ENCODE measurements around the gene RECQL. TPM values are rescaled to one million over a fixed set of nuclear protein-coding genes. Genes with fewer than 3 reads are reported as not detected.
A peak's percentile ranks its signal among the peaks of the same experiment; 100 is the strongest.

RECQL gene
- total RNA-seq, 6 donors from 2014 or later = 15.7 to 34.2 (median 28.0) TPM

GRCh38 chr12:21444193-21445146 lies 57.0 kb downstream of the RECQL start:
- no peak for ATAC-seq (ENCODE audit: low FRiP score in 2 of 2)
- TF ChIP-seq POLR2AphosphoS5 (IDR thresholded peaks at IDR 0.05) (no peak), CTCF (IDR thresholded peaks at IDR 0.05) (no peak), POLR2A (IDR thresholded peaks at IDR 0.05) (no peak), EP300 (IDR thresholded peaks at IDR 0.05) (no peak)
- Histone ChIP-seq H3K36me3 (peaks cover 9 to 73% (median 27%) of the 10 kb centered on the region in 4 donors), H3K4me1 (peaks cover 0 to 3% (median under 1%) of the 10 kb centered on the region in 4 donors), H3K27me3 (no peaks in the 10 kb centered on the region), H3K9me3 (no peaks in the 10 kb centered on the region), H3K4me3 (no peak overlapping the region), H3K27ac (no peak overlapping the region)
- DNase-seq = no peak

GRCh38 chr12:21439347-21439746 lies 62.1 kb downstream of the RECQL start:
- Histone ChIP-seq H3K4me1 (peaks cover 8 to 15% (median 13%) of the 10 kb centered on the region in 4 donors), H3K36me3 (peaks cover 0 to 25% (median 6%) of the 10 kb centered on the region in 4 donors), H3K27ac (no peak overlapping the region), H3K27me3 (no peaks in the 10 kb centered on the region), H3K4me3 (no peak overlapping the region), H3K9me3 (no peaks in the 10 kb centered on the region)
- WGBS, 2 donors = 96 to 97% methylated on average over 3 of the region's 3 CpGs
- TF ChIP-seq POLR2A (IDR thresholded peaks at IDR 0.05) (no peak), POLR2AphosphoS5 (IDR thresholded peaks at IDR 0.05) (no peak), CTCF (IDR thresholded peaks at IDR 0.05) (no peak), EP300 (IDR thresholded peaks at IDR 0.05) (no peak)
- no peak for ATAC-seq (ENCODE audit: low FRiP score in 2 of 2)
- DNase-seq = no peak

GRCh38 chr12:21438643-21439042 lies 62.8 kb downstream of the RECQL start:
- Histone ChIP-seq H3K4me3 (peak overlapping the region; percentile 67 to 89 (median 73)), H3K27me3 (no peaks in the 10 kb centered on the region), H3K27ac (peak overlapping the region in 3 of 4 donors; percentile 89 to 94 (median 90)), H3K9me3 (no peaks in the 10 kb centered on the region), H3K4me1 (peaks cover 8 to 15% (median 13%) of the 10 kb centered on the region in 4 donors), H3K36me3 (peaks cover 0 to 22% (median 6%) of the 10 kb centered on the region in 4 donors)
- WGBS, 2 donors = 76 to 79% methylated on average over 5 of the region's 5 CpGs
- ATAC-seq (ENCODE audit: low FRiP score in 2 of 2) (no peak), DNase-seq (no peak)
- TF ChIP-seq CTCF (IDR thresholded peaks at IDR 0.05) (no peak), POLR2AphosphoS5 (IDR thresholded peaks at IDR 0.05) (no peak), POLR2A (IDR thresholded peaks at IDR 0.05) (no peak), EP300 (IDR thresholded peaks at IDR 0.05) (no peak)

- no peaks in the 10 kb centered on the region for H3K9me3 ChIP-seq
- no peak for DNase-seq
- no peak for ATAC-seq (ENCODE audit: low FRiP score in 2 of 2)
- no peaks in the 10 kb centered on the region for H3K36me3 ChIP-seq
- H3K27me3 ChIP-seq = no peaks in the 10 kb centered on the region
- H3K4me3 ChIP-seq = no peak overlapping the region
- no peak overlapping the region for H3K27ac ChIP-seq
- peaks cover 8 to 14% (median 12%) of the 10 kb centered on the region in 4 donors for H3K4me1 ChIP-seq
- TF ChIP-seq CTCF (IDR thresholded peaks at IDR 0.05) (no peak), POLR2A (IDR thresholded peaks at IDR 0.05) (no peak), EP300 (IDR thresholded peaks at IDR 0.05) (no peak), POLR2AphosphoS5 (IDR thresholded peaks at IDR 0.05) (no peak)
- WGBS, 2 donors = 64 to 70% methylated on average over 2 of the region's 2 CpGs
These were observed 66.7 kb downstream of the RECQL start for GRCh38 chr12:21434699-21435098.
